Measurements from ENCODE around the gene RNF121.

RNF121 gene

GRCh38 chr11:72006309-72007088, 77.7 kb downstream of the RNF121 start:
- DNase-seq (ENCODE audit: low spot score) = no peak

- DNase-seq (ENCODE audit: low spot score) = no peak
Measured at GRCh38 chr11:72007089-72007476, 78.2 kb downstream of the RNF121 start.

GRCh38 chr11:72007587-72007986, 78.7 kb downstream of the RNF121 start:
- DNase-seq (ENCODE audit: low spot score) = no peak

GRCh38 chr11:72008728-72009127, 79.9 kb downstream of the RNF121 start:
- no peak for DNase-seq (ENCODE audit: low spot score)

GRCh38 chr11:72009156-72009555, 80.3 kb downstream of the RNF121 start:
- no peak for DNase-seq (ENCODE audit: low spot score)

- DNase-seq (ENCODE audit: low spot score) = peak; percentile 48
Measured at GRCh38 chr11:72010529-72011233, 81.8 kb downstream of the RNF121 start.

- DNase-seq (ENCODE audit: low spot score) = no peak
Measured at GRCh38 chr11:72012091-72012630, 83.3 kb downstream of the RNF121 start.

GRCh38 chr11:72012897-72013721, 84.3 kb downstream of the RNF121 start:
- DNase-seq (ENCODE audit: low spot score) = peak; percentile 73

- no peak for DNase-seq (ENCODE audit: low spot score)
Measured at GRCh38 chr11:72013765-72014711, 85.2 kb downstream of the RNF121 start.

- no peak for DNase-seq (ENCODE audit: low spot score)
Measured at GRCh38 chr11:72014761-72015320, 86.0 kb downstream of the RNF121 start.

- DNase-seq (ENCODE audit: low spot score) = no peak
Measured at GRCh38 chr11:72015511-72016061, 86.7 kb downstream of the RNF121 start.

GRCh38 chr11:72018171-72018570, 89.3 kb downstream of the RNF121 start:
- DNase-seq (ENCODE audit: low spot score) = no peak

- DNase-seq (ENCODE audit: low spot score) = no peak
Measured at GRCh38 chr11:72023335-72023734, 94.5 kb downstream of the RNF121 start.

- DNase-seq (ENCODE audit: low spot score) = no peak
Measured at GRCh38 chr11:72024069-72024754, 95.4 kb downstream of the RNF121 start.

GRCh38 chr11:72026090-72026489, 97.2 kb downstream of the RNF121 start:
- no peak for DNase-seq (ENCODE audit: low spot score)

- no peak for DNase-seq (ENCODE audit: low spot score)
Measured at GRCh38 chr11:72030472-72031045, 101.7 kb downstream of the RNF121 start.

- DNase-seq (ENCODE audit: low spot score) = no peak
Measured at GRCh38 chr11:72036687-72037086, 107.8 kb downstream of the RNF121 start.

- no peak for DNase-seq (ENCODE audit: low spot score)
Measured at GRCh38 chr11:72037554-72038311, 108.9 kb downstream of the RNF121 start.

GRCh38 chr11:72038491-72038890, 109.6 kb downstream of the RNF121 start:
- DNase-seq (ENCODE audit: low spot score) = peak; percentile 81

Measured in globus pallidus (tissue), 1 donor.